HG03354 (cell line): ENCODE results near the gene PLXNC1.

ENCODE experiments used
- ATAC-seq: cut with Tn5 transposase; IDR thresholded peaks from one replicate; pipeline ENCODE4 v1.9.1; 2021; ENCODE audit warnings: mild to moderate bottlenecking; ENCODE audit not compliant: unreplicated experiment, poor library complexity, severe bottlenecking

The PLXNC1 gene

DNA sequence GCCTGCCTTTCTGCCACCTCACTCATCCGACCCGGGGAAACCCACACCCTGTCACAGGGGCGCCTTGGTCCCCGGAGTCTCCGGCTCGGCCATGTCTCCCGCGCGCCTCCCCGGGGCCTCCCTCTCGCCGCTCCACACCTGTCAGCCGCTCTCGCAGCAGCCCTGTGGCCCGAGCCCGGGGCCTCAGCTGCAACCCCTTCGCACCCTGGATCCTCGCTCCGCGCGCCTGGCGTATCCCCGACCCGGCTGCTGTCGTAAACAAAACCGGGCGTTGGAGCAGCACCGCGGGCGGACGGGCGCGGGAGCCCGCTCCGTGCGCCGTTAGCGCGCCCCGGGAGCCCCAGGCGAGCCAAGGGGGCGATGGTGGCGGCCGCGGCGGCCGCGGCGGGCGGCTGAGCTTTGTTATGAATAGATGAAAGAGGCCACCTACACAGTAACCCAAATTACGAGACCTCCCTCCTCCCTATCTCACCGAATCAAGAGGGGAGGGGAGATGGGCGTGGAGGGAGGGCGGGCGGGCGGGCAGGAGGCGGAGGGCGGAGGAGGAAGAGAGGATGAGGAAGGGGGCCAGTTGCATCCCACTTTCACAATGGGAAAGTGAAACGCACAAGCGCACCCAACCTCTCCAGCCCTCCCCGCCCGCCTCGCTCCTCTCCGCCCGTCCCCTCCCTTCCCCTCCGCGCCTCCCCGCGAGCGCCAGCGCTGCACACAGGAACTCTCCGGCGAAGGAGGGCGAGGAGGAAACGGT lies at the start of gene PLXNC1:
Gene PLXNC1, plus strand, starts transcription at position 587 of the 748 bp plus-strand sequence. CDS start 395 bp downstream, outside the sequence.
- ATAC-seq: peak; percentile 45

DNA sequence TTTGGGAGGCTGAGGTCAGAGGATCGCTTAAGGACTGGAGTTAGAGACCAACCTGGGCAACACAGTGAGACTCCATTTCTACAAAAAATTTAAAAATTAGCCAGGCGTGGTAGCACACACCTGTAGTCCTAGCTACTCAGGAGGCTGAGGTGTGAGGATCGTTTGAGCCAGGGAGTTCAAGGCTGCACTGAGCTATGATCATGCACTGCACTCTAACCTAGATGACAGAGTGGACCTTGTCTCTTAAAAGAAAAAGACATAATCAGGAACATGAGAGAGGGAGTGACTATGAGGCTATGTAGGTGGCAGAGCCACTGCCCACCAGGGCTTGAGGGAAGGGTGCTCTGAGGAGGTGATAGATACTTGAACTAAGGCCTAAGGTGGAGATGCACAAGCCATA lies 49.2 kb upstream of the PLXNC1 start:
- ATAC-seq: no peak

- ATAC-seq: no peak
These were observed 48.7 kb upstream of the PLXNC1 start for GRCh38 chr12:94099632-94100031.

GRCh38 chr12:94100211-94100627 lies 48.2 kb upstream of the PLXNC1 start:
- no peak for ATAC-seq

DNA sequence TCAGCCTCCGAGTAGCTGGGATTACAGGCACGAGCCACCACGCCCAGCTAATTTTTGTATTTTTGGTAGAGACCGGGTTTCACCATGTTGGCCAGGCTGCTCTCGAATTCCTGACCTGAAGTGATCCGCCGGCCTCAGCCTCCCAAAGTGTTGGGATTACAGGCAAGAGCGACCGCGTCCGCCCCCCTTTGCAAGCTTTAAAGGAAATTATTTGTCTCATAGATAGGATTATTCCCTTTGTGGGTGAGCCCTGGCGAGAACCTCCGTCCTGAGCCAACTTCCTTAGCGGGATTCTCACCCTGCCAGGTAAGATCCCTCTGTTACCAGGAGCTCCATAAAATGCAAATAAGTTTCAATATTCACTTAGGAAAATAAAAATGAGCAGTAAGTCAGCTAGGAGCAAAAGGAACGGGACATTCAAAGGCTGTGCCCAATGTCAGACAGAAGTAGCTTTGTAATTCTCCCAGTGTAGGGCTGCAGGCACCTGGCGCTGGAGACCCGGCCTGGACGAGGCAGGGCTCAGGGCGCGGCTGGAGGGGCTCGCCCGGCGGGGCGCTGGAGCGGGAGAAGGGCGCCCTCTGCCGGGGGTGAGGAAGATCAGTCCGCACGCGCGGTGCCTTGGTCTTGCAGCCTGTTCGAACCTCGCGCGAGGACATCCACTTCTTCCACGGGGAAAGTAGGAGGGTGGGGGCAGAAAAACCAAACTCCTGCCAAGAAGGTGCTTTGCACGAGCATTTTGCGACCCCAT lies 47.2 kb upstream of the PLXNC1 start:
- peak; percentile 60 for ATAC-seq

- peak; percentile 87 for ATAC-seq
These were observed 46.4 kb upstream of the PLXNC1 start for GRCh38 chr12:94101738-94102660.

- ATAC-seq: no peak
These were observed 44.4 kb upstream of the PLXNC1 start for GRCh38 chr12:94103986-94104385.

GRCh38 chr12:94107910-94108309 lies 40.5 kb upstream of the PLXNC1 start:
- ATAC-seq: no peak

DNA sequence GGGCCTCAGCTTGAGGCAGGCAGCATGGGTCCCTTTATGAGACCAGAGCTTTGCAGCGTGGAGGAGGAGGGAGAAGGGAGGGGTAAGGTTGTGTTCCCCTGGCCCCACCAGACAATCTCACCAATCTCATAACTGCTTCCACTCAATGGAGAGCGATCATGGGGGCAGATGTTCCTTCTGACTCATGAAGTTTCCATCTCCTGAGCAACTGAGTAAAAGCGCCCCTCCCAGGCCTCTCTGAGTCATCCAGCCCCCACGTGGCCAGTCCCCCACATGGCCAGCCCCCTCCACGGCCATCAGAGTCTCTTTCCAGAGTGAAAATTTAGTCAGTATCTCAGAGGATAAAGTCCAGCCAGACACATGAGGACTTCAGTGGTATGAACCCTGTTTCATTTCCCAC lies 39.2 kb upstream of the PLXNC1 start:
- no peak for ATAC-seq

DNA sequence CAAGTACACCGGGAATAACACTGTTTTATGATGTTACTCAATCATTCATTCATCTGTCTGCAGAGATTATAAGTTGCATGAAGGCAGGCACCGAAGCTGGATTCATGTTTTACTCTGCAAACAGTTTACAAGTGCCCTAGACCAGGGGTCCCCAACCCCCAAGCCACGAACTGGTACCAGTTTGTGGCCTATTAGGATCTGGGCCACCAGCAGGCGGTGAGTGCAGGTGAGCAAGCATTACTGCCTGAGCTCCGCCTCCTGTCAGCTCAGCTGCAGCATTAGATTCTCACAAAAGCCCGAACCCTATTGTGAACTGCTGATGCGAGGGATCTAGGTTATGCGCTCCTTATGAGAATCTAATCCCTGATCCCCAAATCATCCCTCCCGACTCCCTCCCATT lies 38.1 kb upstream of the PLXNC1 start:
- ATAC-seq: no peak

- ATAC-seq: no peak
These were observed 37.1 kb upstream of the PLXNC1 start for GRCh38 chr12:94111302-94111701.

GRCh38 chr12:94112121-94112520 lies 36.3 kb upstream of the PLXNC1 start:
- ATAC-seq: no peak

DNA sequence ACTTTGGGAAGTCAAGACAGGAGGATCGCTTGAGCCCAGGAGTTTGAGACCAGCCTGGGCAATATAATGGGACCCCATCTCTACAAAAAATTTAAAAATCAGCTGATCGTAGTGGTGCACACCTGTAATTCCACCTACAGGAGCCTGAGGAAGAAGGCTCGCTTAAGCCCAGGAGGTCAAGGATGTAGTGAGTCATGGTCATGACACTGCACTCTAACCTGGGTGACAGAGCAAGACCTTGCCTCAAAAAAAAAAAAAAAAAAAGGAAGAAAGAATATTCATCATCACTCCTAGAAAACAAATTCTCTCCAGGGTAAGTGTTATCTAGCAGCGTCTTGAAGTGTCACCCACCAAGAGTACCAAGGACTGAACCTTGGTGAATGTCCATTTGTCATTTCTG lies 34.2 kb upstream of the PLXNC1 start:
- ATAC-seq: no peak

DNA sequence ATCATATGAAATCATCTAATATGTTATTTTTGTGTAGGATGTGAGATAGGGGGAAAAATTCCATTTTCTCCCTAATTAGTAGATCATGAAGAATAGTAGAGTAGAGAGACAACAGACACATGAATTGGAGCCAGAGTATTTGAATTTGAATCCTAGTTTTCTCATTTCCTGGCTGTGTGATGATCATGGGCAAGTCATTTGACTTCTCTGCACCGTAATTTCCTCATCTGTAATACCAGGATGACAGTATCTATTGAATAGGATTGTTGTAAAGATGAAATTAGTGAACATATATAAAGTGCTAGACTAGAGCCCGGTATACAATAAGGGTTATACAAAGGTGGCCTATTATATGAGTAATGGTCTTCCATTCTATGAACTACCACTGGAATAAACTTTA lies 32.2 kb upstream of the PLXNC1 start:
- no peak for ATAC-seq

DNA sequence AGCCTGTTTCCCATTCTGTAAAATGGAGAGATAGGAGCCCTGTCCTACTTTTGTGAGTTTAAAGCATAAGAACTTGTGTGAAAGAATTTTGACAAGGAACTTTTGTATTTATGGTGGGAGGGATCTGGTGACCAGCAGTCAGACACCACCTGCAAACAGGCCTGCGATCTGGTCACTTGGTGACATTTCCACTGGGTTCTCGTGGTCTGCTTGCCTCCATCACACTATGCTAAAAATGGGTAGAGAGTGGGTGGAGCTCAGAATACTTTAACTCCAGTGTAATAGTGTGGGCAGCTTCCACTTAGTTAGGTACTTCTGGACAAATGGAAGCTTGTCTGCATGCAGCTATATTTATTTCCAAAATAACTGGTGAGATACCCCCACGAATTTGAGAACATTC lies 26.5 kb upstream of the PLXNC1 start:
- no peak for ATAC-seq

GRCh38 chr12:94122591-94122990 lies 25.8 kb upstream of the PLXNC1 start:
- no peak for ATAC-seq

DNA sequence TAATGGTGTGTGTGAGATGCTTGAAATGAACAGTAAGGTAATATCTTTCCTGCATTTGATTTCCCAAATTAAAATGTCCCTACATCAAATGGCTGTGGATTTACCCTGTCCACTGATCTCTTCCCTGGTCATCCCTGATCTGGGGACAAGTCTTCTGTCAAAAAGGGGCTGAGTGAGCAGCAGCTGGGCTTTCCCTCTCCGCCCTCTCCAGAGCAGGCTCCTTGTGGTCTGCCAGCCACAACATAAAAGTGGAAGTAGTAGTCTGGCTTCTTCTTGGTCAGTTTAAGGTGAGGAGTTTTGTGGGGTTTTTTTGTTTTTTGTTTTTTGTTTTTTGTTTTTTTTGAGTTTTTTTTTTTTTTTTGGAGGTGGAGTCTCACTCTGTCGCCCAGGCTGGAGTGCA lies 25.2 kb upstream of the PLXNC1 start:
- no peak for ATAC-seq

DNA sequence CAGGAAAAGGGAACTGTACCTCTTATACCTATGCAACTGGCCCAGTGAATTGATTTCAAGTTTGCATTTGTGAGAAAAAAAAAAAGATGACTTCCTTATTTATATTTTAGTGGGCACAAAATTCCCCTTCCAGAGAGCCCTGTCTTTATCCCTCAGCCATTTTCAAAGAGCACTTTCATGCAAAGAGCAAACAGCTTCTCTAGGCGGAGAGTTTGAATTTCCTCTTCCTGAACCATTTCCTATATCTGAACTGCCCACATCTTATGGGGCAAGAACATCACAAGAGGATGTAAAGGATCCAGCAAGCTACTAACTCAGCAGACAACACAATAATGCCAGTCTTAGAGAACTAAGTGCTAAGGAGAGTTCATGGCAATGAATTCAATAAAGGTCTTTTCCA lies 22.3 kb upstream of the PLXNC1 start:
- ATAC-seq: no peak

- ATAC-seq: no peak
These were observed 20.9 kb upstream of the PLXNC1 start for GRCh38 chr12:94127239-94128131.
